GM21381 (cell line): ENCODE results near the gene MCM3AP.

ENCODE experiments used
- ATAC-seq: cut with Tn5 transposase; IDR thresholded peaks from one replicate; pipeline ENCODE4 v1.9.1; 2021; ENCODE audit warnings: mild to moderate bottlenecking, moderate library complexity; ENCODE audit not compliant: unreplicated experiment

Gene MCM3AP

GRCh38 chr21:46220275-46220810, 65.1 kb downstream of the MCM3AP start:
- no peak for ATAC-seq

- no peak for ATAC-seq
Measured at GRCh38 chr21:46219591-46220239, 65.7 kb downstream of the MCM3AP start.

GRCh38 chr21:46218906-46219590, 66.4 kb downstream of the MCM3AP start:
- no peak for ATAC-seq

GRCh38 chr21:46217511-46218196, 67.8 kb downstream of the MCM3AP start:
- no peak for ATAC-seq

GRCh38 chr21:46216132-46216747, 69.2 kb downstream of the MCM3AP start:
- ATAC-seq, result no peak

- no peak for ATAC-seq
Measured at GRCh38 chr21:46215436-46216131, 69.8 kb downstream of the MCM3AP start.

- ATAC-seq, result no peak
Measured at GRCh38 chr21:46214478-46215340, 70.7 kb downstream of the MCM3AP start.

GRCh38 chr21:46213620-46214286, 71.7 kb downstream of the MCM3AP start:
- ATAC-seq, result no peak

- ATAC-seq, result no peak
Measured at GRCh38 chr21:46212721-46213484, 72.5 kb downstream of the MCM3AP start.

- no peak for ATAC-seq
Measured at GRCh38 chr21:46211786-46212720, 73.4 kb downstream of the MCM3AP start.

GRCh38 chr21:46211376-46211775, 74.0 kb downstream of the MCM3AP start:
- no peak for ATAC-seq

GRCh38 chr21:46210378-46211136, 74.9 kb downstream of the MCM3AP start:
- ATAC-seq, result no peak

GRCh38 chr21:46208761-46209721, 76.4 kb downstream of the MCM3AP start:
- ATAC-seq, result no peak

- no peak for ATAC-seq
Measured at GRCh38 chr21:46207920-46208591, 77.4 kb downstream of the MCM3AP start.
